GM21360 (cell line): ENCODE data around the gene CCDC81.

Source experiments
- ATAC-seq: cut with Tn5 transposase; IDR thresholded peaks from one replicate; pipeline ENCODE4 v1.9.1; 2021; ENCODE audit warnings: mild to moderate bottlenecking, moderate library complexity; ENCODE audit not compliant: unreplicated experiment

CCDC81 gene

DNA sequence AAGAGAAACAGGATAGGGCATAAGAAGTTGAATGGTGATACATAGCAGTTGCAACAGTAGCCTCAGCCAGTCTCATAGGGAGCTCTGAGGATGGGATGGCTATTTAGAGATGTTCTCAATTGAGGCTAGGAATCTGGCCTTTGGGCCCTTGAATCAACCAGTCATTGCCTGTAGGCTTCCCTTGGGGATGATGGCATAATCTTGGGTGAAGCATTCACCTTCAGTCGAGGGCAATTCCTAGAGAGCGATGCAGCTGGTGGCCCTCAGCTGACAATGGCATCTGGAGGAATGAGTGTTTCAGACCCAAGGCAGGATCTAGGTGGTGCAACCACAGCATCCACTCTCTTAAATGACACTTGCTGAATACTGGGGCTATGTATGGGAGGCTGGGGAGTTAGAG is 61.0 kb downstream of the CCDC81 start:
- ATAC-seq: no peak

DNA sequence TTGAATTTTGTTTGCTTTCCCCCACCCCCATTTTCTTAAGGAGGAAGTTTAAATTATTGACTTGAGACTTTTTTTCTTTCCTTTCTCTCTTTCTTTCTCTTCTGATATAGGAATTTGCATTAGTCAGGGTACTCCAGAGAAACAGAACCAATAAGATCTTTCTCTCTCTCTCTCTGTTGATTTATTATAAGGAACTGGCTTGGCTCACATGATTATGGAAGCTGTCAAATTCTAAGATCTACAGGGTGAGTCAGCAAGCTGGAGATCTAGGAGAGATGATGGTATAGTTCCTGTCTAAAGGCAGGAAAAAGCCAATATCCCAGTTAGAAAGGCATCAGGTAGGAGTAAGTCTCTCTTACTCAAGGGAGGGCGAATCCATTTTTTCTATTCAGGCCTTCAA is 64.0 kb downstream of the CCDC81 start:
- ATAC-seq: no peak

DNA sequence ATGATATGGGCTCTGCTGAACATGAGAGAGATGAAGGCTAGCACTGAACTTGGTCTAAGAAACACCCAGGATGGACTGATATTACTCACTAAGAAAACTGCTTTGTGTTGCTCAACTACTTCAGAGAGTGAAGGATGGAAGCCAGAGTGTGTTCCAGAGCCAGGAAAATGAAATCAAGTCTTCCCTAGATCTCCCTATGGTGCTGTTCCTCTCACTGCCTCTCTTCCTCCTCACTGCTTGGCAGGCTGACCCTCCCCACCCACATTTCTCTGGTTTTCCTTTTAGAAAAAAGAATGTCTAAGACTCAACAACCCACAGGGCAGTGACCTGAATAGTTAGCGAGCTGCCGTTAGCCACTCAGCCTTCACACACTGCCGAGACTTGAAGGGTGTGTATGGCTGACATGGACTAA is 65.6 kb downstream of the CCDC81 start:
- ATAC-seq: no peak

DNA sequence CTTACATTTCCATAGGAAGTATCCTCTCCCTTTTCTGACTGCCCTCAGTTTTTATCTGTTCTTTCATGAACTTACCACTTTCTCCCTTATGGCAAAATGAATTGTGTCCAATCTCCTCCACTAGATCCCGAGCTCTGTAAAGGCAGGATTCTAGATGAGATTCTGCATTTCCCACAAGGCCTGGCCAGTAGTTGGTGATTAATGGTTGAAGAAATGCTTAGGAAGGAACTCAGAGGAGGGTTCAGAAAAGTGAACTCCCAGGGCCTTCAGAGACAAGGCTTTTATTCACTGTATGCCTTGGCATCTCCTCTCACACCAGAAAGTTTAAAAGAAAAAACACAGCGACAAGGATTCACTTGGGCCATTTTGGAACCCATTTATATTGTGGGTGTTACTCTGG is 66.2 kb downstream of the CCDC81 start:
- no peak for ATAC-seq

DNA sequence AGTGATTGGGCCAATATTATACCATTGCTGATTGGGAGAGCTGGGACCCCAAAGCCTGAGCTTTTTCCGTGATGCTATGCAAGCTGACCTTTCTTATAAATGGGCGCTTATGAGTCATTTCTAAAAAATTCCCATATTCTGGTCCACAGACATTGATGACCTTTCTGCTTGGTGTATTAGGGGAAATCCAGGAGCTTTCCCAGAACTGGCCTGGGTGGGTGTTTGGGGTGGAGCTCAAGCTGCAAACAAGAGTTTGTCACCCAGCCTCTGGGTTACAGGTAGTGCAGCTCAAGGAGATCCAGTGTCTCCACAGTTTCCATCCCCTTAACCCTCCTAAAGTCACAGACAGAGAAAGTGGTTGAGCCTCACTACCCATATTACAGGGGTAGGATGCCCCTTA is 67.7 kb downstream of the CCDC81 start:
- no peak for ATAC-seq

DNA sequence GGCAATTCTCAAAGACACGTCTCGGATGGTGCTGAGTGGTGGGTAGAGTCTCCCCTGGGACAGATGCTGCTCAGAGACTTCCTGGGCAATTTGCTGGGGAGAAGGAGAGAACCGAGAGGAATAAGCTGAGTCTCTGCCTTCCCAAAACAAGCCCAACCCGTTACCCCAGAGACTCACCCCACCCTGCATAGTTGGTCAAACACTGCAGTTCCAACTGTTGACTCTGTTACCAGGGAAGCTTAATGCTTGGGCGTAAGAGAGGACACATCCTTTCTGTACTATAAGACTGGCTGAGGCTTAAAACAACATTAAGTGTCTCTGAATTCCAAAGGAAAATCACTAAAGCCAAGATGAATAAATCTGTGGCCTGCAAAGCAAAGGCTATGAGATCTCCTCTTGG is 68.1 kb downstream of the CCDC81 start:
- ATAC-seq: peak; percentile 7

DNA sequence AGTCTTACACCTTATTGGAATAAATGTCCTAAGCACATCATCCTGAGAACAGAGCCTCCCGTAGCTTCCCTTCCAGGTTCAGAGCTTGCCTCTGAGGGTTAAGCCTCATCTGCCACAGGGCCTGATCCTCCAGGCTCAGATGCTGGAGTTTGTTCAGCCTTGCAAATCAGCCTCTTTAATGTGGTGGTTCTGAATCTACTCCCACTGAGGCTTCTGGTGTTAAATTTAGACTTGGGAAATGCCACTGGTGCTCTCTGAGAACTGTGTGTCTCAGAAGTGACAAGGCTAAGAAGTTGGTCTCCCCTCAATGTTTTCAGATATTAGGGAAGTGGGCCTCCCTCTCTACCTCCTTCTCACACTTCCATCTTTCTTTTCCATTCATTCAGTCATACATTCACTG is 68.7 kb downstream of the CCDC81 start:
- ATAC-seq: peak; percentile 50

DNA sequence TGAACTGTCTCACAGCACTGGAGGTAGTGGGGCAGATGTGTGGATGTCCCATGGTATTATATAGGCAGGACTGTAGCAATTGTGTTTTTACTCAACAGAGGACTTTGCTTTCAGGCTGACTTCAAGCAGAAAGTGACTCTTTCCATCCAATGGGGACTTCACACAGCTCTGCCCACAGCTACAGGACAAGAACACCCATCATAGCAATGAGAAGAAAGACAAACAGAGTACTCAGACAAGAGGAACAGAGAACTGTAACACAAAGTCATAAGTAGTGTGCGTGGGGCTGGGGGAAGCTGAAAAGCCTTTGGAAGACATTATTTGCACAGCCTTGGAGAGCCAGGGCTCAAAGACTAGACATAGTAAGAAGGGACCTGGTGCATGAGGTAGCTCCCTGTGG is 70.3 kb downstream of the CCDC81 start:
- ATAC-seq: no peak

DNA sequence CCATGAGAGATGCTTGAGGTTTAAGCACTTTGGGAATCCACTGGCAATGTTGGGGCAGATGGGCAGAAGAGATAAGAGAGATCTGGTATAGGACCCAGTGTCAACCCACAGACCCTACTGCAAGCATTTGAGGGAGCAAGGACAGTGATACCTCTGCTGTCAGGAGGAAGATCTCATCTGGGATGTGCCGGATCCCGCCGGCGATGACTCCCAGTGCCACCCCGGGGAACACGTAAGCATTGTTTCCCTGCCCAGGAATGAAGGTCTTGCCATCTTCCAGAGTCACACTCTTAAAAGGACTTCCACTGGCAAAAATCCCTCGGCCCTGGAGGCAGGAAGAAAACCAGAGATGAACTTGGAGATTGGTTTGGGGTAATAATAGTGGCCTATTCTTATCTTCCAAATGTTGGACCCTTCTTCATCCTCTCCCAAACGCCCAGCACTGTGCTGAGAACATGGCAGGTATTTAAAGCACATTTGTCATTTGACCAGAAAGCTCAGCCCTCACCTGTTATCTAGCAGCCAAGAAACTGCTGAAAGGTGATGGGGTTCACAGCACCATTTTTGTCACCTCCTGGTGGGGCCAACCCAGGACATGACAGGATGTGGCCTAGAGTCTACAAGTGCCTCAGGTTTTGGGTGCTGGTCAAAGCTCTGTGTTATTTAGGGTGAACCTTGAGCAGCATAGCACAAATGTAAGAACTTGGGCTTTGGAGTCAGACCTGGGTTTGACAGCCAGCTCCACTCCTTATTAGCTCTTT is 71.7 kb downstream of the CCDC81 start:
- ATAC-seq: no peak

DNA sequence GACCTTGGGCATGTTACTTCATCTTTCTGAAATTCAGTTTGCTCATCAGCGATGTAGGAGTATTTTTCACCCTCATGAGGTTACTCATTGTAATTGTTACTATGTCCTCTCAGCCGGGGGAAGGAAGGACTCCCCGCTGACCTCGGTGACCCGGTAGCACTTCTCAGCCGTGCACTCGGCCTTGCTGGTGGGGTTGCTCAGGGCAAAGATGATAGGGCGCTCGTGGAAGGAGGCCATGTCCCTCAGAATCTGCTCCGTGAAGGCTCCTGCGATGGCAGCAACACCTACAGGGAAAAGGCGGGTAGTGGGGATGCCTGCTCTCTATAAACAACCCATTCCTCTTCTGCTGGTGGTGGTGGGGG is 72.2 kb downstream of the CCDC81 start:
- ATAC-seq: no peak

DNA sequence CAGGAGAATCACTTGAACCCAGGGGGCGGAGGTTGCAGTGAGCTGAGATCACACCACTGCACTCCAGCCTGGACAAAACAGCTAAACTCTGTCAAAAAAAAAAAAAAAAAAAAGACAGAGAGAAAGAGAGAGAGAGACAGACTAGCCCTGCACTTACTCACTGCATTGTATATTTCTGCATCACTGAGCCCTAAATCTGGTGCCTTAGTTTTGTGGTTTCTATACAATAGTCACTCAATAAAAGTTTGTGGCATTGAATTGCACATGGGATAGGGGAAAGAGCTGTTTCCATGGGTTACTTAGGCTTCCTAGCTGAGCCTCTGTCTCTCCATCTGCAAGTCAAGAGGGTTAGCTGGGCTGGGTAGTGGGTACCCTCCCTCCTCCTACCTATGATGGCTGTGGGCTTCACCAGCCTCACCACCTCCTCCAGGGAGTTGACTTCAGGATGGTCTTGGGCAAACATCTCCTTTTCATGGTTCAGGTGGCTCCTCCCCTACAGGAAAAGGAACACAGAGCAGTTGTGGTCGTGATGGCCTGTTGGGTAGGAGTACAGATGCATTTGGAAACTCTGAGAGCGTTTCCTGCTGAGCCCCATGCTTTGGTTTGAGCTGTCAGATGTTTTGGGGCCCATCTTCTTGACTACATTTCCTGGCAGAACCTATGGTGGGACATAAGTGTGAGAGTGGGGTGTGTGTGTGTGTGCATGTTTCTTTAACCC is 73.2 kb downstream of the CCDC81 start:
- ATAC-seq: no peak

DNA sequence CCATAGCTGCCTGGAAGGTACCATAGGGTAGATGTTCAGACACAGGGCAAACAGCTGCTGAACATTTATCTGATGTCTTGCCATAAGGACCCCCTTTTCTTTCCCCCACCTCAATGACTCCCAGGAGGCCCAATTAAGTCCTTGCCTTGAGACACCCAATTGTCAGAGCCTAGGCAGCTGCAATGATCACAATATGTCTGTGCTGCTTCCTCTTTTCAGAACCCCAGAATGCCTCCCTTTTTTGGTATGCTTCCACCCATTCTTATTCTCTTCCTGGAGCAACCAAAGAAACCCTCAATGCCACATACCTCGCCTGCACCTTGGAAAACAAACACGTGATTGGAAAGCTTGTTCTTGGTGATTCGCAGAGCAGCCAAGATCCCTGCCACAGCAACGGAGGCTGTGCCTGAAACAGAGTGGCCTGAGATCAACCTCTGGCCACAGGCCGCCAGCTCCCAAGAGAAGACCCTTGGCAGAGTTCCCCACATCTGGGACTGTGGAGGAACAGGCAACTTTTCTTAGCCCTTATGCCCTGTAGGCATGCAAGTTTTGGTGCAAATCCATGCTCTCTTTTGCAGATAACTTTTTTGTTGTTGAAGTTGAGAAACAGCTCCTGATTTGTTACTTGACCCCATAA is 75.4 kb downstream of the CCDC81 start:
- ATAC-seq: no peak

DNA sequence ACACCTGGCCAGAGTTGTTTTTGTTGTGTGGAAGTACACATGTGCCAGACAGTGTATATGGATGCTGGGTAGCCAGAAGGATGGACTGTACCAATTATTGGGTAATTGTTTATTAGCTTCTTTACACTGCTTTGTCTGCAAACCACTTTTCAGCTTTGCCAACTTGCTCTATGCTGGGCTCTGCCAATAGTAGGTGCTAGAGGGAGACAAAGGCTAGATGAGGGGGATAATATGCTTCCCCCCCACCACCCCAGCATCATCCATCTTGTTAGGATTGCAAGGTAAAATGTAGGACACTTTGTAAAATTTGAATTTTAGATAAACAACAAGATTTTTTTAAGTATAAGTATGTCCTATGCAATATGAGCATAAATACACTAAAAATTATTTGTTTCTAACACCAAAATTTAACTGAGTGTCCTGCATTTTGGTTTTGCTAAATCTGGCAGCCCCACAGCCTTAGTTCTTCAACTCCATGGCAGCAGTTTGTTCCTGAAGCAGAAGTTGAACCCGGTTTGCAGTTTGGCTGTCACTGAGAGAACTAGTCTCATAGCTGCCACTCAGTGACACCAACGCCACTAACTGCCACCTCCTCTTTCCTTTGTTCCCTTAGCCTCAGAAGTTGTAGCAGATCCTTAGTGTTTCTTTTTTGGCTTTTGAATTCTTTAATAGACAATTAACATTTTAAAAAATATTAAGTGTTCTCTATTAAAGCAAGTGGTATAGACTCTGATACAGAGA is 78.8 kb downstream of the CCDC81 start:
- ATAC-seq: no peak

DNA sequence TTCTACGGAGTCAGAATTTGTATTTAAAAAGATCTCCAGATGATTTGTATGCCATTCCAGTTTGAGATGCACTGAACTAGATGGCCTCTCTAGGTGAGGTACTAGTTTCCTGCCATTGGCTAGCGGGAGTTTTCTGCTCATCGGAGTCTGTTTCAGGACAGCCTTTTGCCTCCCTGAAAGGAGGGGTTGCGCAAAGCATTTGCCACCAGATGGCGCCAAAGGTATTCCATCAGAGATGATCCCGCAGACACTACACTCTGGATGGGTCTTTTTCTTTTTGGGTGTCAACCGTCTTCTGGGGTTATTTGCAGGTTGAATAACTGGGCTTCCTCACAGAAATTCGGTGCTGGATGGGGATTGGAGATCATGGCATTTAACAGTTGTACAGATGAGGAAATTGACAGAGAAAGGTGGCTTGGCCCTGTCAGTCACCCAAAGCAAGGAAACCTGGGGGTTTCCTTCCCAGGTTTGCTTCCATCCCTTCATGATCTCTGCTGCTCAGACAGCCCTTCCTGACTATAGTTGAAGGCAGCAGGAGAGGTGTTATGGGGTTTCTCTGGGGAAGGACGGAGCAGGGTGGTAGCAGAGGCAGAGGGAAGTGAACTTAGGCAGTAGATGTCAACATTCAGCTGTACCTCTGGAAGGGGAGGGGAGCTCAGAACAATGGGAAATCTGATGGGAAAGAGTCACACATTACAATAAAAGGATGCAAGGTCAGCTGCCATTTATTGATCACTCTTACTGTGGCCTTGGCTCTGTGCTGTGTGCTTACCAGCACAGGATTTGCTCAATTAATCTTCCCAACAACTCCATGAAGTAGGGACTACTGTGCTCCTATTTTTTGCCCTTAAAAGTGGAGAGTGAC is 81.6 kb downstream of the CCDC81 start:
- ATAC-seq: peak; percentile 77

DNA sequence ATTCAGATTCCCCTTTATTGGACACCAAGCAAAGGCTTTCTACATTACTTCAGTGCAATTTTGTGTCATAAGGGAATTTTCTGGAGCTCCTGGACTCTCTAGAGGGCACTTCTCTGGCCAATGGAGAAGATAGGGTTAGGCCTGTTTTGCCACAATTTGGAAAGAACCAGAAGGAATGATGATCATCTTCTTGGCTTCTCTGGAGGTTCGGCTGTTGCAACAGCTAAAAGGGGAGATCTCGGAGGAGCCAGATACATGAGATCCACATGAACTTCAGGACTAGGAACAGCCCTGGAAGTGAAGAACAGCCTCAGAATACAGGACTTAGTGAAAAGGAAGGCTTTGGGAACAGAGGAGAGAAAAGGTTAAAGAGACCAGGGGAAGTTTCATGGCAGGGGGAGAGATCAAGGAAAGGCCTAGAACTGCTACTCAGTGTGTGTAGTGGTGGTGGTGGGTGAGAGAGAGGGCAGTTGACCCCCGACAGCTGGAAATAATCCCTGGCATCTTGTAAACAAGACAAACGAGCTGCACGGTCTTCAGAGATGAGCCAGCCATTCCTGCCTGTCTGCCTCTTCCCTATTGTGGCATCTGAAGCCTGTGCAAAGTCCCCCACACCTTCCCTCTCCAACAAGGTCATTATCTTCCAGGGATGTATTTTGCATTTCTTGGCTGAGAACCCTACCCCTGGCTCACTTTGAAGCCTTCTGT is 83.8 kb downstream of the CCDC81 start:
- no peak for ATAC-seq

DNA sequence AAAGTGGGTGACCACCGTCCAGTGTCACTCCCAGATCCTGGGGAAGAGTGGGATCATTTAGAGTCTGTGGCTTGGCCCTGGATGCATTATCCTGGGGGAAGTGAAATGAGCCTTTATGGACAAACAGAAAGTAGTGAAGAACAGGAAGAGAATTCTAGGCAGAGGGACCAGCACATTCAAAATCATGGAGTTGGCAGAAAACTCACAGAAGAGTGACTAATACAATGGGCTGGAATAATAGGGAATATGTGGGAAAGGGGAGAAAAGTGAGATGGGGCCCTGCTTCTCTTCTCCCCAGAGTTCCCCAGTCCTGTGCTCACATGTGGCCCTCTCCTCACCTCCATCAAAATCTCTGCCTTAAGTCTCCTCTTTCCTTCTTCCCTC is 84.3 kb downstream of the CCDC81 start:
- no peak for ATAC-seq

DNA sequence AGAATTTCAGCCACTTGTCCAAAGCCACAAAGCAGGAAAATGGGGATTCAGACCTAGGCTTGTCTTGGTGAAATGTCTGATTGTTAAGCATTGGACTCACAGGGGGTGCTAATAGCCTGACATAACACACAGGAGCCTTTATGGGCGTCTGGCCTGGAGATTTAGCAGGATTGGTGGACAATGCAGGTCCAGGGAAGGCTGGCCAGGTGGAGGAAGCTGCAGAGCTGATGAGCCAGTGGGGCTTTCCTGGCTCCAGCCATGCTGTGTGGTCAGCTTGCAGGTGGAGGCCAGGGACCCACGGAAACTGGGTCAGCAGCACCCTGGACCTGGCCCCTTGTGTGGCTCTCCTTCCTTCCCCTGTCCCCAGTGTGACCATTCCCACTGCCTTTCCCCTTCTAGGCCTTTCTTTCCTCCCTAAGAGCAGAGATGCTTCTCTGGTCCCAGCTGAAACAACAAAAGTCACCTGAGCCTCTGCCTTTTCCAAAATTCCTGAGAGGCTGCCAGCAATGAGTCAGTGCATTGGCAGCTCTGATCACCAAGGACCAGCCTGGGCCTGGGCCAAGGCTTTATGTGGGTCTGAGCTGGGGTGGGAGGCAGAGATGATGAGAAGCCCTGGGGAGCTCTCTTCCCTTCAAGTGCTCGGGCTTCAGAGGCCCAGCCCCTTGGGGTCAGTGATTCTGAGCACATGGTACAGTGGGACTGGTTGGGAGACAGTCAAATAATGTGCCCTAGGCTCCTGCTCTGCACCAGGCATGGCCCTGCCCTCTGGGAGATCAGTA is 85.2 kb downstream of the CCDC81 start:
- no peak for ATAC-seq

DNA sequence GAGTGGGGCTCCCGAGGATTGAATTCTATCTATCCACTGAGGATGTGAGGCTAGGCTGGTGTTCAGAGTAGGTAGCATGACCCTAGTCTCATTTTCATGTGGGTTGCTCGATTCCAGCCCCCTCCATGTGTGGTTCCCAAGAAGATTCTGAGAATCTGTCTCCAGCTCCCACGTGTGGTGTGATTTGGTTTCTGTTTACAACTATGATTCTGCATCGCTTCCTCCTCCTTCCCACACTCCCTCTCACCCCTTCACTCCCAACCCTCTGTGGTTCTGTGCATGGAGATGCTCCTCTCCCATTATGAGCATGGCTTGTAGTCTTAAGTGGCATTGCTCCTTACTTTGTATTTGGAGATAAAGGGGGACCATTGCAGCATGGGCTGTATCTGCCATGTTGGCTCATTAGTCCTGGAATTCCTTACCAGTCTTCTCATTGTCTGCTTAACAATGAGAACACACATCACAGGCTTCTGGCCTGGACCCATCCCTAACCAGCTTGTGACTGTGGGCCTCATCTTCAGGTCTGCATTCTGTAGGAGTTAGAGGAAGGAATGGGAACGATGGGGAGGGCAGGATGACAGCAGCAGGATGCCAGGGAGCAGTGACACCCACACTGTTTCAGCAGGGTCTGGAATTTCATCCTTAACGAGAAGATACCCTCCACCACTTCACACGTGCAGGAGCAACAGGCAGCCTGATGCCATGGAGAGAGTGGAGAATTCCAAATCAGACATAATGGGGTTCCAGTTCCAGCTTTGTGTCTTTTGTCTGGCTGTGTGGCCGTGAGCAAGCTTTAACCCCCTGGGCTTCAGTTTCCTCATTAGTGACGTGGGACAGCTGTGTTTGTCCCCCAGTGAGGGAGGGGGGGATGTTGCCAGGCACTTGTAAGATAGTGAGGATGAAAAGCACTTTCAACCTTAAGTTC is 86.0 kb downstream of the CCDC81 start:
- no peak for ATAC-seq
